ENCODE results near the gene ATP2B2. TPM values are rescaled to one million over a fixed set of nuclear protein-coding genes. Genes with fewer than 3 reads are reported as not detected.

The ATP2B2 gene
- total and polyA plus RNA-seq, 12 donors = 0.37 to 3.0 (median 1.6) TPM

GRCh38 chr3:10375296-10376053 is 129.9 kb downstream of the ATP2B2 start:
- 87 to 93% (median 92%) methylated on average over 19 to 23 of the region's 23 CpGs for WGBS, 4 donors
- no peak overlapping the region for H3K4me3 ChIP-seq
- H3K36me3 ChIP-seq (replicated peaks in 1 of 2) = no peaks in the 10 kb centered on the region
- no peaks in the 10 kb centered on the region for H3K4me1 ChIP-seq (replicated peaks in 1 of 2)
- H3K9me3 ChIP-seq (replicated peaks in 1 of 3) = no peaks in the 10 kb centered on the region
- DNase-seq = no peak
- TF ChIP-seq CTCF (IDR thresholded peaks at IDR 0.05) = no peak
- no peak for TF ChIP-seq POLR2A (IDR thresholded peaks at IDR 0.05)
- intact Hi-C loops (cut with DNase I) = no loop called here
- no peak overlapping the region for H3K27ac ChIP-seq
- H3K27me3 ChIP-seq = no peaks in the 10 kb centered on the region

- intact Hi-C loops (cut with DNase I) = no loop called here
- TF ChIP-seq POLR2A (IDR thresholded peaks at IDR 0.05) (no peak), CTCF (IDR thresholded peaks at IDR 0.05) (no peak)
- Histone ChIP-seq H3K27ac (no peak overlapping the region), H3K4me1 (replicated peaks in 1 of 2) (no peaks in the 10 kb centered on the region), H3K27me3 (no peaks in the 10 kb centered on the region), H3K4me3 (no peak overlapping the region), H3K9me3 (replicated peaks in 1 of 3) (no peaks in the 10 kb centered on the region), H3K36me3 (replicated peaks in 1 of 2) (no peaks in the 10 kb centered on the region)
- 77 to 82% (median 81%) methylated on average over 9 to 11 of the region's 11 CpGs for WGBS, 4 donors
- no peak for DNase-seq
Measured at GRCh38 chr3:10374311-10374710, 131.1 kb downstream of the ATP2B2 start.

DNA sequence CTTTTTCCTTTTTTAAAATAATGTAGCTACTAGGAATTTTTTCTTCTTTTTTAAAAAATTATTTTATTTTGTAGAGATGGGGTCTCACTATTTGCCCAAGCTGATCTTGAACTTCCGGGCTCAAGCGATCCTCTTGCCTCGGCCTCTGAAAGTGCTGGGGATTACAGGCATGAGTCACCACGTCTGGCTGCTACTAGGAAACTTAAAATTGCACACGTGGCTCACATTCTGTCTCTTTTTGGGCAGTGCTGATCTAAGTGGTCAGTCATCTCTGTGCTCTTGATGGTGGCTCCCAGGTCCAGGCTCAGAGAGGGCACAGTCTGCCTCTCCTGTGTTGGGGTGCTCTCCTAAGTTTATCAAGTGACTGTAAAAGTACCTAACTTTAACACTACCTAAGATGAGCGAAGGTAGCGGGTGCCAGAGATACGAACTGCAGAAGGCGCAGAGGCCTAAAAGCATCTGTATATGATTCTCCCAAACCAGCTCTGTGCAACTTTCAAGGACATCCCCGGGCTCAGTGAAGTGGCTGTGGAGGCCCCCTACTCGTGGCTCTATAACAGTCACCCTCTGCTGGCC is 131.6 kb downstream of the ATP2B2 start:
- Histone ChIP-seq H3K27me3 (no peaks in the 10 kb centered on the region), H3K36me3 (replicated peaks in 1 of 2) (no peaks in the 10 kb centered on the region), H3K9me3 (replicated peaks in 1 of 3) (no peaks in the 10 kb centered on the region), H3K4me3 (no peak overlapping the region), H3K4me1 (replicated peaks in 1 of 2) (no peaks in the 10 kb centered on the region), H3K27ac (no peak overlapping the region)
- intact Hi-C loops (cut with DNase I) = no loop called here
- WGBS, 4 donors = 72 to 82% (median 79%) methylated on average over 11 of the region's 11 CpGs
- no peak for DNase-seq
- TF ChIP-seq CTCF (IDR thresholded peaks at IDR 0.05) (no peak), POLR2A (IDR thresholded peaks at IDR 0.05) (no peak)

DNA sequence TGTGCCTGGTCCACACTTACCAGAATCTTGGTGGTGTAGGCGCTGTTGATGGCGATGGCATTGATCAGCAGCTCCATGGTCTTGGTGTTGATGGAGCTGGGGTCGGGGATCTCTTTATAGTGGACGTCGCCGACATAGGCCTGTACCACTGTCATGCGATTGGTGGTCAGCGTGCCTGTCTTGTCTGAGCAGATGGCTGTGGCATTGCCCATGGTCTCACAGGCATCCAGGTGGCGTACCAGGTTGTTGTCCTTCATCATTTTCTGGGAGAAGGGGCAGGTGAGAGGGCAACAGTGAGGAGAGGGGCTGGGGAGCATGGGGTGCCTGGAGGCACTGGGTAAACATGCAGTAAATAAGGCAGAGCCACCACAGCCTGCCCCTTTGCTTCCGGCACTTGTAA is 133.6 kb downstream of the ATP2B2 start:
- DNase-seq = no peak
- Histone ChIP-seq H3K9me3 (replicated peaks in 1 of 3) (no peaks in the 10 kb centered on the region), H3K27me3 (no peaks in the 10 kb centered on the region), H3K27ac (no peak overlapping the region), H3K4me3 (no peak overlapping the region), H3K36me3 (replicated peaks in 1 of 2) (no peaks in the 10 kb centered on the region), H3K4me1 (replicated peaks in 1 of 2) (no peaks in the 10 kb centered on the region)
- no peak for TF ChIP-seq CTCF (IDR thresholded peaks at IDR 0.05)
- no peak for TF ChIP-seq POLR2A (IDR thresholded peaks at IDR 0.05)
- intact Hi-C loops (cut with DNase I) = no loop called here
- WGBS, 4 donors = 58 to 96% (median 90%) methylated on average over 2 to 10 of the region's 10 CpGs
